Ovary (tissue), 3 donors: ENCODE results near the gene CHURC1.

Source experiments
- EP300 ChIP-seq: sonication (generic); formaldehyde crosslinking; IDR thresholded peaks from one replicate; pipeline ENCODE4 v1.6.1; 2017; ENCODE audit warnings: antibody characterized with exemption
- POLR2A ChIP-seq: fragments of 450-650 bp; IDR thresholded peaks from one replicate; pipeline ENCODE4 v1.6.1; 2017; ENCODE audit warnings: antibody characterized with exemption, mild to moderate bottlenecking, moderate library complexity
- TF ChIP-seq, protein P1 (sequence below), 3 donors: fragments of 450-650 bp in 2 of 3; fragments of 200-600 bp in 1 of 3; IDR thresholded peaks; one replicate each; pipeline versions ENCODE4 v1.5.1 to v1.8.0; 2016 to 2022; ENCODE audit warnings: antibody characterized with exemption in 3 of 3, mild to moderate bottlenecking in 1 of 3
- donor health status: DM: no; HTN: no; CAD: no.

DNA sequence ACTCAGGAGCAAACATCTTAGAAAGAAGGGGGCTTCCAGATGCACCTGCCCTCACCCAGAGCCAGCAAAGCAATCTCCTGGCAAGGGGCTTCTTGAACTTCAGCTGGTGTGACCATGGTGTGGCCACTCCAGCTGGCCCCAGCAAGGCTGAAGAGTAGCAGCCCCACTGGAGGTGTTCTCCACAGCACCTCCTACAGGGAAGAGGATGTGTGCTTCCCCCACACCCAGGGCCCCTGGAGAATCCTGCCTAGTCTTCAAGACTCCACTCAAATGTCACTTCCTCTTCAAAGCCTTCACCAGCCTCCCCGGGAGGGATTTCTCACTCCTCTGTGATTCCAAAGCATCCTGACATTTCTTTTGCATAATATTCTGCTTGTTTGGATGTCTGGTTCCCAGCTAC is 49.4 kb downstream of the CHURC1 start:
- TF ChIP-seq POLR2A (no peak), EP300 (no peak)
- TF ChIP-seq, protein P1, sequence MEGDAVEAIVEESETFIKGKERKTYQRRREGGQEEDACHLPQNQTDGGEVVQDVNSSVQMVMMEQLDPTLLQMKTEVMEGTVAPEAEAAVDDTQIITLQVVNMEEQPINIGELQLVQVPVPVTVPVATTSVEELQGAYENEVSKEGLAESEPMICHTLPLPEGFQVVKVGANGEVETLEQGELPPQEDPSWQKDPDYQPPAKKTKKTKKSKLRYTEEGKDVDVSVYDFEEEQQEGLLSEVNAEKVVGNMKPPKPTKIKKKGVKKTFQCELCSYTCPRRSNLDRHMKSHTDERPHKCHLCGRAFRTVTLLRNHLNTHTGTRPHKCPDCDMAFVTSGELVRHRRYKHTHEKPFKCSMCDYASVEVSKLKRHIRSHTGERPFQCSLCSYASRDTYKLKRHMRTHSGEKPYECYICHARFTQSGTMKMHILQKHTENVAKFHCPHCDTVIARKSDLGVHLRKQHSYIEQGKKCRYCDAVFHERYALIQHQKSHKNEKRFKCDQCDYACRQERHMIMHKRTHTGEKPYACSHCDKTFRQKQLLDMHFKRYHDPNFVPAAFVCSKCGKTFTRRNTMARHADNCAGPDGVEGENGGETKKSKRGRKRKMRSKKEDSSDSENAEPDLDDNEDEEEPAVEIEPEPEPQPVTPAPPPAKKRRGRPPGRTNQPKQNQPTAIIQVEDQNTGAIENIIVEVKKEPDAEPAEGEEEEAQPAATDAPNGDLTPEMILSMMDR (IDR thresholded peaks at IDR 0.05): no peak
